Measurements from ENCODE around the gene UBTD1.

UBTD1 gene

GRCh38 chr10:97497572-97498075, 1.1 kb upstream of the UBTD1 start:
- DNase-seq: peak; percentile 87 to 88
- TF ChIP-seq POLR2A (IDR thresholded peaks at IDR 0.05; ENCODE audit: low read length) (no peak), GATA1 (IDR thresholded peaks at IDR 0.05; ENCODE audit: low read depth, low read length) (no peak)

DNA sequence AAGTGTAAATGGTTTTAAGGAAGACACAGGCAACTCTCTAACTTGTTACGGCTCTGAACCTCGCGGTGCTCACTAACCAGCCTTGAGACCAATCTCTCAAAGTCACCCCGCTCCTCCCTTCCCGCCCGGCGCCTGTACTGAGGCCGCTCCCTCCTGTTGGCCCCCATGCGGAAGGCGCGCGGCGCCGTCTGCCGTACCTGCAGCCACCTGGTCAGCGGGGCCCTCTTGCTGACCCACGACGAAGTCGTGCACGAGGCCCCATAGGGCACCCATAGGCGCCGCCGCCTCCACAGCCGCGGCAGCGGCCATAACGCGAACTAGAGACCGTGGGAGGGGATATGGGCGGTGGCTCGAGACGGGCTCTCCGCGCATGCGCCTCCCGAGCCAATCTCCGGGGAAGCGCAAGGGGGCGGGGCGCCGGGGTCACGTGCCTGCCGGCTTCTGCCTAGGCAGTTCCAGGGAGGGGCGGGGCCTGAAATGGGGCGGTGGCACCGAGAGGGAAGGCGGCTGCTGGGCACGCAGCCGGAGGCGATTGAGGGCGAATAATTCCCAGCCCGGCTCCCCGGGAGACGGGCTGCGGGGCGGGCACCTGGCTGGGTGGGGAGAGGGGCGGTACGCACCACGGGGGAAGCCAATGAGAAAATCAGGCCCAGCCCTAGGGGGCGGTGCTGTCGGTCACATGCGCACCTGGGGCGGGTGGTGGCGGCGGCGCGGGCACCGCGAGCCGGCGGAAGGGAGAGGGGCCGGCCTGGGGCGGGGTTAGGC, 466 bp upstream of the UBTD1 start, which contains the start of gene MMS19:
TSS of gene MMS19 (minus strand) at position 347 of the 765 bp plus-strand sequence. CDS start at position 309, 38 bp downstream.
- DNase-seq: peak; percentile 98 to 100
- TF ChIP-seq GATA1 (IDR thresholded peaks at IDR 0.05; ENCODE audit: low read depth, low read length): no peak
- peak; percentile 85 for TF ChIP-seq POLR2A (IDR thresholded peaks at IDR 0.05; ENCODE audit: low read length)

- TF ChIP-seq POLR2A (IDR thresholded peaks at IDR 0.05; ENCODE audit: low read length): no peak
- TF ChIP-seq GATA1 (IDR thresholded peaks at IDR 0.05; ENCODE audit: low read depth, low read length): no peak
- peak; percentile 47 to 52 for DNase-seq
Measured at GRCh38 chr10:97499561-97500296, 1.0 kb downstream of the UBTD1 start.

DNA sequence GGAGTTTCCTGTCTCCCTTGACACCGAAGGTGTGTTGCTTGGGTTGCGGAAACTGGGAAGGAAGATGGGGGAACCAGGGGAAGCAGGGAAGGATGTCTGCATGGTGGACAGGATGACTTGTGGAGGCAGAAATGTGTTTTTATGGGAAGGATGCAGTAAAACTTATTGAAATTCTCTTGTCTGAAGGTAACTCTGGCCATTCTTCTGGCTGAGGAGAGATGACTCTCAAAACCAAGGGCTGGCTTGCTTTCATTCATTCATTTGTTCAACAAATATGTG, 1.5 kb downstream of the UBTD1 start:
- DNase-seq: no peak

GRCh38 chr10:97502916-97503315, 4.2 kb downstream of the UBTD1 start:
- no peak for DNase-seq
- no peak for TF ChIP-seq POLR2A (IDR thresholded peaks at IDR 0.05; ENCODE audit: low read length)
- TF ChIP-seq GATA1 (IDR thresholded peaks at IDR 0.05; ENCODE audit: low read depth, low read length): no peak

More for the DNA sequence above, 1.5 kb downstream of the UBTD1 start:
- TF ChIP-seq POLR2A (IDR thresholded peaks at IDR 0.05; ENCODE audit: low read length): no peak
- no peak for TF ChIP-seq GATA1 (IDR thresholded peaks at IDR 0.05; ENCODE audit: low read depth, low read length)

DNA sequence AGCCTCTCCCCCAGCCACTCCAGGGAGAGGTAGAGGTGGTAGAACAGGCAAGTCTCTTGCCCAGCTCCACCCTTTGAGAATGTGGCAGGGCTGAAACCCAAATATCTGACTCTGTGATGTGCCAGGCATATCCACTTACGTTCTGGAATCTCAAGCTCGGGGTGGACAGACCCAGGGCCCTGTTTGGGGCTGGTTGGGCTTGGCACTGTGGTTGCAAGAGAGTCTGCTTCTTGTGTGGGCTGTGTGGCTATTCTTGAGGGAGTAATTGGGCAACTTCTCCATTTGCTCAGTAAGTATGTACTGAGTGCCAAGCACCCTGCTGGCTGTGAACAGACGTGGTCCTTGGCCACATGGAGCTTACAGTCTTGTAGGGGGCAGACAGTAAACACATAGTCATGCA, 4.7 kb downstream of the UBTD1 start:
- DNase-seq: no peak
- TF ChIP-seq GATA1 (IDR thresholded peaks at IDR 0.05; ENCODE audit: low read depth, low read length): no peak
- TF ChIP-seq POLR2A (IDR thresholded peaks at IDR 0.05; ENCODE audit: low read length): no peak

GRCh38 chr10:97505152-97505551, 6.4 kb downstream of the UBTD1 start:
- DNase-seq: no peak

DNA sequence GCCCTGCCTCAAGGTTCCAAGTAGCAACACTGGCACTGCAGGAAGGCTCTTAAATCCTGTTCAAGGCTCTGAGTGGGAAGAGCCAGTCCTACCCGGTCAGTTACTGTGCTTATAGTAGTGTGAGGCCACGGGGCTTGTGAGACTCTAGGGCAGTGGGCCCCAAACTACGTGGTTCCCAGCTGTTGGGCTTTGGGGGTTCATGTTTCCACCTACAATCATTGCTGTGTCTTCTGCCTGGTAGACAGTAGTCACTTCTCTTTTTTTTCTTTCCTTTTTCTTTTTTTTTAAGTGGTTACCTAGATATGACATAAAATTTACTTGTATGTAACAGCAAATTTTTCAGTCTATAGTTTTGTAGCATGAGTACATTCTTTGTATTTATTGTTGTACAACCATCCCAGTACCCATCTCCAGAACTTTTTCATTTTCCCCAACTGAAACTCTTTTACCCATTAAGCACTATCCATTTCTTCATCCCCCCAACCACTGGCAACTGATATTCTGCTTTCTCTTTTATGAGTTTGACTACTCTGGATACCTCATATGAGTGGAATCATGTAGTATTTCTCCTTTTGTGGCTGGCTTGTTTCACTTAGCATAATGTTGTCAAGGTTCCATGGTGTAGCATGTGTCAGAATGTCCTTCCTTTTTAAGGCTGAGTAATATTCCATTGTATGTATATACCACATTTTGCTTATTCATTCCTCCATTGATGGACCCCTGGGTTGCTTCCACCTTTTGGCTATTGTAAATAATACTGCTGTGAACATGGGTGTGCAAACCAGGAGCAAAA, 7.7 kb downstream of the UBTD1 start:
- no peak for DNase-seq
- TF ChIP-seq GATA1 (IDR thresholded peaks at IDR 0.05; ENCODE audit: low read depth, low read length): no peak
- TF ChIP-seq POLR2A (IDR thresholded peaks at IDR 0.05; ENCODE audit: low read length): no peak

More at GRCh38 chr10:97505152-97505551, 6.4 kb downstream of the UBTD1 start:
- no peak for TF ChIP-seq POLR2A (IDR thresholded peaks at IDR 0.05; ENCODE audit: low read length)
- no peak for TF ChIP-seq GATA1 (IDR thresholded peaks at IDR 0.05; ENCODE audit: low read depth, low read length)

- TF ChIP-seq GATA1 (IDR thresholded peaks at IDR 0.05; ENCODE audit: low read depth, low read length) (no peak), POLR2A (IDR thresholded peaks at IDR 0.05; ENCODE audit: low read length) (no peak)
- no peak for DNase-seq
Measured at GRCh38 chr10:97508342-97508741, 9.6 kb downstream of the UBTD1 start.

GRCh38 chr10:97509120-97509680, 10.5 kb downstream of the UBTD1 start:
- no peak for DNase-seq
- TF ChIP-seq GATA1 (IDR thresholded peaks at IDR 0.05; ENCODE audit: low read depth, low read length) (no peak), POLR2A (IDR thresholded peaks at IDR 0.05; ENCODE audit: low read length) (no peak)

DNA sequence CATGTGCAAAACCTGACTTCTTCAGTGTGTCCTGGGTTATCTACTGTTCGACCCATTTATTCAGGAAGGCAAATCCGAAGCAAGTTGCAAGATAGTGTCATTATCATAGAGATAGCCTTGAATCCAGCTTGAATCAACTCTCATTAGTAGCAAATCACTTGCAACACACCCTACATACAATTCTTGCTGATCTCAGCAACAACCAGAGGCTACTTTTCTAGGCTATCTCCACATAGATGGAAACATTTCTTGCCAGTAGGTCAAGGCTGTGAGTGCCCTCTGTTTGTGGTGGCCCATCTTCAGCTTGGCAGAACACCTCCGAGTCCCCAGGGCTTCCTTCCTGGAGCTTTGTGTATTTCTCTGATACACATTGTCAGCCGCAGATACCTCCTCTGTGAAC, 12.0 kb downstream of the UBTD1 start:
- TF ChIP-seq POLR2A (IDR thresholded peaks at IDR 0.05; ENCODE audit: low read length) (no peak), GATA1 (IDR thresholded peaks at IDR 0.05; ENCODE audit: low read depth, low read length) (no peak)
- no peak for DNase-seq

- TF ChIP-seq POLR2A (IDR thresholded peaks at IDR 0.05; ENCODE audit: low read length): no peak
- no peak for TF ChIP-seq GATA1 (IDR thresholded peaks at IDR 0.05; ENCODE audit: low read depth, low read length)
- DNase-seq: peak in 1 of 2 experiments; percentile 26
Measured at GRCh38 chr10:97511711-97512440, 13.2 kb downstream of the UBTD1 start.

DNA sequence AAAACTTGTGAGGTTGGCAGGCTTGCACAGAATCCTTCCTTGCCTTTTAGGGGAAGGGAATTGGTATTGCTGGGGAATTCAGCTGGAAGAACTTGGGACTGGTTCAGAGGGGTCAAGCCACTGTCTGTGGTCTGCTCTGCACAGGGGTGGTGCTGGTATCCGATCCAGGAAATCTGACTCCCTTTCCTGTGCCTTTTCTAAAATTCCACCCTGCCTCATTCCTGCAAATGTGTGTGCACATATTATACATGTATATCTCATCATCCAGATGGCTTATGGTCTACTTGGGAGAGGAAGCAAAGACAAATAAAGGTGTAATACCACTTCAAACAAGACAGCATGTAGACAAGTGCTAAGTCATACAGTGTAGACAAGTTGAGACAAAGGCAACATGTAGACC, 14.3 kb downstream of the UBTD1 start:
- no peak for TF ChIP-seq POLR2A (IDR thresholded peaks at IDR 0.05; ENCODE audit: low read length)
- TF ChIP-seq GATA1 (IDR thresholded peaks at IDR 0.05; ENCODE audit: low read depth, low read length): no peak
- no peak for DNase-seq

Measured in erythroblast (primary cell).